ENCODE results near the gene KIF7. TPM values are rescaled to one million over a fixed set of nuclear protein-coding genes. Genes with fewer than 3 reads are reported as not detected.

KIF7 gene
- total and polyA plus RNA-seq, 2 experiments from 2014 or later: 4.6 to 20.1 TPM

GRCh38 chr15:89664441-89665350 lies 9.4 kb upstream of the KIF7 start (continued):
- TF ChIP-seq CREB1 (CRISPR knock-in tag; IDR thresholded peaks at IDR 0.05; ENCODE audit: low read depth): no peak
- TF ChIP-seq ZNF114 (CRISPR knock-in tag; IDR thresholded peaks at IDR 0.05): no peak
- TF ChIP-seq ETS1 (IDR thresholded peaks at IDR 0.05): no peak
- no peak for TF ChIP-seq CTCF (conservative IDR thresholded peaks at IDR 0.05; ENCODE audit: low read depth in 2 of 2)
- TF ChIP-seq JUNB (IDR thresholded peaks at IDR 0.05; ENCODE audit: unreplicated experiment): no peak
- no peak for TF ChIP-seq ZNF331 (CRISPR knock-in tag; IDR thresholded peaks at IDR 0.05; ENCODE audit: low read depth)
- no peak for TF ChIP-seq POLR2AphosphoS5 (IDR thresholded peaks at IDR 0.05; ENCODE audit: low read depth)
- no peak for TF ChIP-seq EZH2phosphoT487 (IDR thresholded peaks at IDR 0.05; ENCODE audit: unreplicated experiment)
- TF ChIP-seq STAT1 (IDR thresholded peaks at IDR 0.05; ENCODE audit: unreplicated experiment): no peak
- TF ChIP-seq NANOG (IDR thresholded peaks at IDR 0.05; ENCODE audit: borderline replicate concordance): no peak
- no peak for TF ChIP-seq EZH2 (IDR thresholded peaks at IDR 0.05; ENCODE audit: low read depth, unreplicated experiment)

GRCh38 chr15:89662893-89663626 lies 7.8 kb upstream of the KIF7 start:
- TF ChIP-seq ZNF462 (CRISPR knock-in tag; IDR thresholded peaks at IDR 0.05): no peak
- TF ChIP-seq POLR2AphosphoS5 (IDR thresholded peaks at IDR 0.05; ENCODE audit: low read depth): no peak
- TF ChIP-seq ZNF114 (CRISPR knock-in tag; IDR thresholded peaks at IDR 0.05): no peak
- no peak for TF ChIP-seq JUNB (IDR thresholded peaks at IDR 0.05; ENCODE audit: unreplicated experiment)
- no peak for TF ChIP-seq NANOG (IDR thresholded peaks at IDR 0.05; ENCODE audit: borderline replicate concordance)
- no peaks in the 10 kb centered on the region; the same call in 2 of the 3 replicates for H3K9me3 Mint-ChIP-seq
- H3K4me1 Mint-ChIP-seq: peaks cover 19% of the 10 kb centered on the region
- no peaks in the 10 kb centered on the region for H4K20me1 ChIP-seq (replicated peaks; ENCODE audit: insufficient read depth)
- H3K36me3 Mint-ChIP-seq (ENCODE audit: low read depth): no peaks in the 10 kb centered on the region
- DNase-seq (ENCODE audit: low spot score) (peak; percentile 30), ATAC-seq (peak; percentile 16; the same call in 2 of the 3 replicates)
- no peaks in the 10 kb centered on the region for H3K36me3 ChIP-seq (ENCODE audit: insufficient read depth)
- H3F3A ChIP-seq (replicated peaks; ENCODE audit: low read depth): no peaks in the 10 kb centered on the region
- peaks cover 16% of the 10 kb centered on the region for H3K4me1 ChIP-seq (ENCODE audit: insufficient read depth)
- no peak overlapping the region for H3K4me3 ChIP-seq
- H3K27ac Mint-ChIP-seq: no peak overlapping the region
- no peak overlapping the region for H3K4me2 ChIP-seq
- peak overlapping the region; percentile 76; the same call in 1 of the 2 replicates for H2AFZ ChIP-seq
- no peak overlapping the region for H3K4me3 Mint-ChIP-seq
- no peak overlapping the region for H3K27ac ChIP-seq (ENCODE audit: low read depth)
- peaks cover 20% of the 10 kb centered on the region for H3K27me3 ChIP-seq (ENCODE audit: insufficient read depth)
- no peaks in the 10 kb centered on the region for H3K79me2 ChIP-seq (replicated peaks; ENCODE audit: insufficient read depth)
- peaks cover 15% of the 10 kb centered on the region for H3K27me3 Mint-ChIP-seq (ENCODE audit: insufficient read depth, low read depth, poor library complexity)
- H3K9me2 ChIP-seq (ENCODE audit: insufficient read depth): no peaks in the 10 kb centered on the region

Measured in GM23338 (cell line).